ENCODE measurements around the gene POLN.

The POLN gene

DNA sequence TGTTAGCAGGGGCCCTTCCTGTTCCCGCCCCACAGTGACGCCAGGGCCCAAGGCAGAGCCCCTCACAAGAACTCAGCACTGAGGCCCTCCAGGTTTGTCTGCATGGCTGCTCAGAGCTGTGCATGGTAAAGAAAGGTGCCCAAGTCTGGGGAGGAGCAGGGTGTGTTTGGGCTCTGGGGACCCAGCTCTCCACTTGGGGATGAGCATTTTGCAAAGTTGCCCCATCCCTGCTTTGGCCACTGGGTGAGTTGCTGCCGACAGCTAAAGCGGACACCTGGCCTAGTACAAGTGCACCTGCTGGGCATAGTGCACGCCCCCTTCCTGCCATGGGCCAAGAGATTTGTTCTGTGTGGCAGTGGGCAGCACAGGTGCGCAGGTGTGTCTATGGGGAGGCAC is 22.0 kb upstream of the POLN start:
- DNase-seq (ENCODE audit: low read depth in 3 of 3) = no peak

DNA sequence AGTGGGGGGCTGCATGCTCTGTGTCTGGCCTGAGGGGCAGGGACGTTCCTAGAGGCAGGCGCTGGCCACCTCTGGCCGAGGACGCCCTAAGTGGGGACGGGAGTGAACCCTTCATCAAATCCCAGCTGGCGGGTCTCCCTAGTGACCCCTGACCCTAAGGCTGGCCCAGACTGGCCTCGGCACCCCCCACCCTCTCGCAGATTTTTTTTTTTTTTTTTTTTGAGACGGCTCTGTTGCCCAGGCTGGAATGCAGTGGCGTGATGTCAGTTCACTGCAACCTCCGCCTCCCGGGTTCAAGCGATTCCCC is 21.0 kb upstream of the POLN start:
- DNase-seq (ENCODE audit: low read depth in 3 of 3) = no peak

DNA sequence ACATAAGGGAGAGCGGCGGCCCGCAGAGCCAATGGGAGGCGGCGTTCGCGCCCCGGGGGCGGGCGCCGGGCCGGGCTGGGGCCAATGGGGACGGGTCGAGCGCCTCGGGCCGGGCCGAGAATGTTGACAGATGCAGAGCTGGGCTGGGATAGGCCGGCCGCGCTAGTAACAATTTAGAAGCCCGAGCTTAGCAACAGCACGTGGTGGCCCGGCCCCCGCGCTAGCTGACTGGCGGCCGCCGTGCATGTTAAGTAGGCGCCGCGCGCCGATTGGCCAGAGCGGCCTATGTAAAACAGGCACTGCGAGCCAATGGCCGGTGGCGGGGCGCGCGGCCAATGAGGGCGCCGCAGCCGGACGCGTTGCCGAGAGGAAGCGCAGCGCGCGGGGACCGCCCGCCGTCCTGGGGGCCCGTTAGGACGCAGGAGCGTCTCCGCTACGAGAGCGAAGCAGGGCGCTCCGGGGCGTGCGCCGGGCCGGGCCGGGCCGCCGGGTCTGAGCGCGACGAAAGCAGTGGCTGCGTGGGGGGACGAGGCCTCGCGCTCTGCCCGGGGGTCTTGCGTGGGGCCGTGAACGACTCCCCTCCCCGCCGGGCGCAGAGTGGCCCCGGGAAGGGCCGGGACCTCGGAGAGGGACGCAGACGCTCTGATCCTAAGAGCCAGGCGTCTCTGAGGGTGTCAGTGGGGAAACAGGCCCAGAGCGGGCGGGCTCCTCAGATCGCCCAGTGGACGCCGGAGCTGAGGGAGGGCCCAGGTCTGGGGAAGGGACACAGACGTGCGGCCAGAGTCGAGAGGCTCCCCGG is 20.4 kb upstream of the POLN start:
- DNase-seq (ENCODE audit: low read depth in 3 of 3) = peak; percentile 92 to 97 (median 95)

DNA sequence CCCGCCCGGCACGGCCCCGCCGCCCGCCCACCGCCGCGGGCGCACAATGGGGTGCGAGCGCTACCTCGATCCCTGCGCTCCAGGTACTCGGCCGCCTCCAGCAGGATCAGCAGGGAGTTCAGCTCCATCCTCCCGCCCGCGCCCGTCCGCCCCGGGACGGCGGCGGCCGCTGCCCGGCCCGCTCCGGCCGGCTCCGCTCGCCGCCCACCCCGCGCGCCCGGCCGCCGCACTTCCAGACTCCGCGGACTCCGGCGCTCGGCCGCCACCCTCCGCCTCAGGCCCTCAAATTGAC is 19.9 kb upstream of the POLN start, which contains the start of gene MXD4:
TSS of gene MXD4 (minus strand) at position 257 of the 292 bp plus-strand sequence. CDS start at position 128, 129 bp downstream.
- no peak for DNase-seq (ENCODE audit: low read depth in 3 of 3)

DNA sequence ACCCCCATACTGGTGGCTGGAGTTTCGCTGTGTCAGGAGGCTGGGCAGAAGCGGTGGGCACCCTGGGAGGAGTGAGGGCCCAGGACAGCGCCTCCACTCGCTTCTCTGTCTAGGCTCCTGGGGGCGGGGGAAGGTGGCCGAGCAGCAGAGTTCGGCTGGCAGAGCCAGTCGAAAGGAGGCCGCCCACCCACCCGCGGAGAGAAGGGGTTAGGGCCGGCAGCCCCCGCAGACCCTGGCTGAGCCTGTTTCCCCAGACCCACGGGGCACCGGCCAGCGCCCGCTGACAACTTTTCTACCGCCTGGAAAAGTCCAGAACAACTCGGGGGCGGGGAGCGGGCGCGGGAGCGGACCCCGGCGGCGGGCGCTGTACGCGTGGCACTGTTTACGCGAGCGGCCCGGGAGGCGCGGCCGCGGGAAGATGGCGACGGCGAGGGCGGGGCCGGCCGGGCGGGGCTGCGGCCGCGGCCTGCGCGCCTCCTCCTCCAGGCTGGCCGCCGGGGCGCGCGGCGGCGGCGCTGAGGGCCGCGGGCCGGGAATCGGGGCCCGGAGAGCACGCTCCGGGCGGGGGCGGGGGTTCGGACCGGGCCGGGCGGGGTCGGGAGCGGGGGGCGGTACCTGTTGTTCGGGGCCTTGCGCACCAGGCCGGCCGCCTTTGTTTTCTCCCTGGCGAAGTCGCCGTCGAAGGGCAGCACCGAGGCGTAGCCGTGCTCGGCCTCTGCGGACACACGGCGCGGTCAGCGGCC is 19.4 kb upstream of the POLN start:
- peak in 1 of 3 experiments; percentile 47 for DNase-seq (ENCODE audit: low read depth in 3 of 3)

DNA sequence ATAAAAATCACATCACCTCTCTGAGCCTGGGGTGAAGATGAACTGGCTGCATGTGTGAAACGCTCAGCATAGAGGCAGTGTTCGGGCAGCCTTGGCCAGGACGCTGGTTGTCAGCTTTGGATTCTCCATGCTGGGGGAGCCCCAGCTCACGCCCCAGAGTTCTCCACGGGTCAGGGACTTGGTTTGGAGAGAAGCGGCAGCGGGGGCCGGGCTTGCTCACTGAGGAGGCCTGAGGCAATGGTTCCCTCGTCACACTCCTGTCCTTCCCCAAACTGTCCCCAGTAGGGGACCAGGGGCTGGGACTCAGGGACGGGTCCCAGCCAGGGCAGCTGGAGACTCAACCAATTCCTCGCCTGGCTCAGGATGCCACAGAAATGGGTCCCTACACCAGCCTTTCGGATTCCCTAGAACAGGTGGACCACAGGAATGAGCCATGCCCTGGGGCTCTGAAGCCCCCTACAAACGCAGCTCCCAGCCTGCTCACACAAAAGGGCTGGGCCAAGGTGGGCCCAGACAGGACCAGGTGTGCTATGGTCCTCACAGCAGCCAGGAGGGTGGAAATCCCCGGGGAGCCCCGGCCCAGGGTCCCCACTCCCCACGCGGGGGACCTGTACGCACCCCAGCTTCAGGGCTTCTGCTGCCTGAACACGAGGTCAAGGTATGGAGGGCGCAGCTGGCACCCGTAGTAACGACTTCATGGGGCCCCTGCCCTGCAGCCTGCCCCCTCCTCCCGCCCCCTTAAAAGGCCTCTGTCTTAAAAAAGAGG is 18.6 kb upstream of the POLN start:
- DNase-seq (ENCODE audit: low read depth in 3 of 3) = no peak

DNA sequence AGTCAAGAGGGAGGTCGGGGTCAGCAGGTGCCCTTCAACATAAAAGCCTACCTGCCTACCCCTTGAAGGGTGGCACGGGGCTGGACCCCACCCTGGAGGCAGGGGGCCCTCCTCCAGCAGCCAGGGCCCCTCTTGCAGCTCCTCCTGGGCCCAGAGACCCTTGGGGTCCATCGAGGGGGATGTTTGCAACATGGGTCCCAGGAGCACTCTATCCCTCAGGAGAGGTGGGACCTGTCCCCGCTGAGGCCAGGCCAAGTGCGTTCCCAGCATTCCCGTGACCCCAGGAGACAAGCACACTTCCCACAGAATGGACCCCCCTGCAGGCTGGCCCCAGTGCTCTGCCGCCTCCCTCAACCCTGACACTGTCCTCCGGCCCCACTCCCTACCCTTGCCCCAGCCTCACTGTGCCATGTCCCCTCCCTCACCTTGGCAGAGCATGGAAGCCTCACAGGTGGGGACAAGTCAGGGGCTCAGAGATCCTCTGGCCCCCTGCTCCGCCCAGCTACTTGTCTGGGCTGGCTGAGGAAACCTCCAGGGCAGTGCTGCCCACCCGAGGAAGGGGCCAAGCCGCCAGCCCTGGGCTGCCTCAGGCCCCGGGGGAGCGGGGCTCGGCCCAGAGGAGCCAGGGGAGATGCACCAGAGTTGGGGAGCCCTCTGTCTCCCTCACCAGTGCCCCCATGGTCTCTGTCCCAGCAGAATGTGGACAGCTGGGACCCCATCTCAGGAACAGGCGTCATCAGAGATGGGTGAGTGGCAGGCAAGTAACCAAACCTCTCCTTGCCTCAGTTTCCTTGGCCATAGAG is 17.8 kb upstream of the POLN start:
- DNase-seq (ENCODE audit: low read depth in 3 of 3) = no peak

DNA sequence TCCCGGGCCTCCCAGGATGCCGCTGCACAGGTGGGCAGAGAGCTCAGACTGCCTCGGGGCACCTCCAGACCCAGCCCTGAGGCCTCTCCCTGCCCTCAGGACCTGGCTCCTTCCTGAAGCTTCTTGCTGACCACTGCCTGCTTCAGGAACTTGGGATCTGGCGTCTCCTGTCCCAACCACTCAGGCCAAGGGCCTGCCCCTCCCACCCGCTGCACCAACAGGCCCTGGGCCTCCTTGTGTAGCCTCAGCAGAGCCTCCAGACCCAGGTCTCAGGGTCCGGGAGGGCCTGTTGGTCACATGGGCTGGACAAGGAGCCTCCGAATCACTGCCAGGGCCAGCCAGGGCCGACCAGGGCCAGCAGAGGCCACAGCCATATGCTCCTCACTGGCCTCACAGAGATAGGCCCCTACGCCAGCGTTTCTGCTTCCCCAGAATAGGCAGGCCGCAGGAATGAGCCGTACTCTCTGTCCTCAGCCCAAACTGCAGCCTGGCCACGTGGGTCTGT is 17.2 kb upstream of the POLN start:
- DNase-seq (ENCODE audit: low read depth in 3 of 3) = no peak

DNA sequence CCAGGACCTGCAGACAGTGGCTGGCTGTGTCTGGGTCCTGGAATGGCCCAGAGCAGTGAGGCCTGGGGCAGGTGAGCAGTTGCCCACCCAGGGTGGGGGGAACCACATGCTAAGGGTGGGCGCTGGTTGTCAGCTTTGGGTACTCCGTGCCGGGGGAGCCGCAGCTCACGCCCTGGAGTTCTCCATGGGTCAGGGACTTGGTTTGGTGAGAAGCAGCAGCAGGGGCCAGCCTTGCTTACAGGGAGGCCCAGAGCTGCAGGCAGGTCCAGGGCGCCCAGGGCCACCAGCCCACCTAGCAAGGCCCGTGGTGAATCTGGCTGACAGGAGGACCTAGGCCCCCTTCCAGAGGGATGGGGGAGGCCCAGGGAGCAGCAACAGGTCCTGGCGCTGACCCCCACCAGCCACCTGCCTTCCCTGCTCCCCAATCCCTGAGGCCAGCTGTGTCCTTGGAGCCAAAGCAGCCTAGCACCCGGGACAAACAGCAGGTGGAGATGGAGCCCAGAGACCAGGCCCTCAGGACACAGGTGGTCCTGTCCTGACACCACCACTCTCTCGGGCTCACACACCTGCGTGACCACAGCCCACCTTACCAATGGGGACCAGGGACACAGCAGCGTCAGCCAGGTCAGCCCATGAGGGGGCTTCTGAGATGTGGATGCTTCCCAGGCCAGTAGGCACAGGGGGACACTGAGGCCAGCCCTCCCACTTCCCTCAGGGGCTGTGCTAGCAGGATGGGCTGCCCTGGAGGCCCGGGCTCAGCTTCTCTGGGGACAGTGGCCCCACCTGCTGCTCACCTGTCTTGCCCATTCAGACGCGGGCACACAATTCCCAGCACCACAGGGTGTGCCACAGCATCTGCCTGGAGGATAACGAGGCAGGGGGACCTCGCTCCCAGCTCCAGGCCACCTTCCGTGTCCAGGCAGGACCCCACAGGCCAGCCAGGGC is 16.4 kb upstream of the POLN start:
- no peak for DNase-seq (ENCODE audit: low read depth in 3 of 3)

DNA sequence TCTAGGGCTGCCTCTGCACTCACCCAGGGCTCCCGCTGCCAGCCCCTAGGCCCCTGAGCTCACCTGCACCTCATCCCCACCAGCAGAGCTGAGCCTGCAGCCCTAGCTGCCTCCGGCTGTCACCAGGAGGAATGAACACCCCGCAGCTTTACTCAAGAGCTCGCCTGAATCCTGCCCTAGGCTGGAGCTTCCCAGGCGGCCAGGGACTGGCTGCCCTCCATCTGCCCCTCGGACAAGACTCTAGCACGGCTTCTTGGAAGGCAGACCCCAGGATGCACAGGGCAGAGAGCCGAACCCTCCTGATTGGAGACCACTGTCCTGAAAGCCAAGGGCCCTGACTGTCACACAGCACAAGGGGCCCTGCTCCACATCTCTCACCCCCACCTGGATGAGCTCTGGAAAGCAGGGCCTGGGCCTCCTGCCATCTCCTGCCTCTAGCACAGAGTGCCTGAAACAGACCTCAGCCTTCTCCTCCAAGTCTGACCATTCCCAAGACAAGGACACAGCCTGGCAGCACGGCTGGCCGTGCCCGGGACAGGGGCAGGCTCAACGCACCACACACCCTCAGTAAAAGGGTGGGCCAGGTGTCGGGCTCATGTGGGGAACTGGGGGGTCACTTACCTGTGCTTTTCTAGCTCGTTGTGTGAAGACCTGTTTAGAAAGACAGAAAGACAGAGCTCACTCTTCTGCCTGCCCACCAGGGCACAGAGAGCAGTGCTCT is 15.6 kb upstream of the POLN start:
- no peak for DNase-seq (ENCODE audit: low read depth in 3 of 3)

DNA sequence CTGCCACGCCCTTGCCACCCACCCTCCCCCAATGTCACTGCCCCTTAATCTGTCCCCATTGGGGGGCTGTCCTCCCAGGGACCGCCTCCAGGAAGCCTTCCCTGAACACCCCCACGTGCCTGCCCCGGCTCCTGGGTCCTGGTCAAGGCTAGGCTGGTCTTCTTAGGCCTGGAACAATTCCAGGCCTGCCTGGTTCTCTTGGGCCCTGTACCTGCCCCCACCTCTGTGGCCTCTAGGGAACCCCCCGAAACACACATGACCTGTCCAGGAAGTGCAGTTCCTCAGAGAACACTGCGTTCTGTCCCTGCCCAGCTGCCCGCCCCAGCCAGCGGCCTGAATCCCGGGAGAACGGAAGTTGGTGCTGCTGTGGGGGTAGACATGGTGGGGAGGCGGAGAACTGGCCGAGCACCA is 14.9 kb upstream of the POLN start:
- no peak for DNase-seq (ENCODE audit: low read depth in 3 of 3)

DNA sequence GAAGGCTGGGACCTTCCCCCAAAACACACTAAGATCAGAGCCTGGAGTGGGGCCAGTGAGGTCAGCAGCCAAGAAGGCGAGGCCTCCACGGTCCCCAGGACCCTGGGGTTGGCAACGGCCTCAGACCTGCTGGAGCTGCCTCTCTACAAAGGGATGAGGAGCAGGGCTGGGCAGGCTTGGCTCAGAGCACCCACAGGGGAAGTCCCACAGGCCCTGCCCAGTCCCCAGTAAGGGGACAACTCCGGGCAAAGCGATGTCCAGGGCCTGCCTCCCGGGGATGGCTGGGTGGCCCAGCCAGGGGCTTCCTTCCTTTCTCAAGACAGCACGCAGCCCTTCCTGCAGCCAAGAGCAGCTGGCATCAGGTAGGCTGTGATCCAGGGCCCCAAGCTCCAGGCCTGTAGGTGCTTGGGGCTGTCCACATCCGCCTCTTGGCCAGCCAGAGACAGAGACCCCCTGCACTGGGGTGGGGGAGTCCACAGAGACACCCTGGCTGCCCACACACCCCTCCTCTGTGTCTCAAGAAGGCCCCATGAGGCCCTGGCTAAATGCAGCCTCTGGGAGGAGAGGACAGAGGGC is 14.3 kb upstream of the POLN start:
- no peak for DNase-seq (ENCODE audit: low read depth in 3 of 3)

DNA sequence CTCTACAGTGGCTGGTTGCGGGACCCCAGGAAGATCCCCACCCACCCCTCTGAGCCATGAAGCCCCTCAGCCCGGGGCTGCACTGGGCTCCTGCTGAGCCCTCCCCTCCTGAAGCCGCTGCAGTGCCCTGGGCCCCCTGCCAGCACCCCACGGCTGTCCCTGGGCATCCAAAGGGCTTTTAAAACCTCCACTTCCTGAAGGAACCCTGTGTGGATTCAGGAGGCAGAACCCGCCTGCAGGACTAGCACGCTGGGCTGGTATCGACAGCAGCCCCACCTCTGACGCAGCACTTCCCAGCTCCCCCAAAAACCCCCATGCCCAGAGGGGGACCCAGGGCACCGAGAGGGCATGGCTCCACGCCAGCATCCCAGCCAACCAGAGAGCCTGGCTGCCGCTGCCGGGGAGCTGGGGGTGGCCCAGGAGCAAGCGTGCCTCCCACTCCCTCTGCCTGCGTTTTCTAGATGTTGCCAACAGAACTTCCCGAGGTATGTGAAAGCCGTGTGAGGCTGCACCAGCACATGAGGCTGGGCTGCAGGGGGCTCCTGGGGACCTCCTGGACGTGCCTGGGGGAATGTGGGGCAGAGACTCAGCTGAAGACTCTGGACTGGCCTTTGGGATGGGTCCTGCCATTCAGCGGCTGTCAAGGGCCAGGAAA is 13.7 kb upstream of the POLN start:
- DNase-seq (ENCODE audit: low read depth in 3 of 3) = no peak

DNA sequence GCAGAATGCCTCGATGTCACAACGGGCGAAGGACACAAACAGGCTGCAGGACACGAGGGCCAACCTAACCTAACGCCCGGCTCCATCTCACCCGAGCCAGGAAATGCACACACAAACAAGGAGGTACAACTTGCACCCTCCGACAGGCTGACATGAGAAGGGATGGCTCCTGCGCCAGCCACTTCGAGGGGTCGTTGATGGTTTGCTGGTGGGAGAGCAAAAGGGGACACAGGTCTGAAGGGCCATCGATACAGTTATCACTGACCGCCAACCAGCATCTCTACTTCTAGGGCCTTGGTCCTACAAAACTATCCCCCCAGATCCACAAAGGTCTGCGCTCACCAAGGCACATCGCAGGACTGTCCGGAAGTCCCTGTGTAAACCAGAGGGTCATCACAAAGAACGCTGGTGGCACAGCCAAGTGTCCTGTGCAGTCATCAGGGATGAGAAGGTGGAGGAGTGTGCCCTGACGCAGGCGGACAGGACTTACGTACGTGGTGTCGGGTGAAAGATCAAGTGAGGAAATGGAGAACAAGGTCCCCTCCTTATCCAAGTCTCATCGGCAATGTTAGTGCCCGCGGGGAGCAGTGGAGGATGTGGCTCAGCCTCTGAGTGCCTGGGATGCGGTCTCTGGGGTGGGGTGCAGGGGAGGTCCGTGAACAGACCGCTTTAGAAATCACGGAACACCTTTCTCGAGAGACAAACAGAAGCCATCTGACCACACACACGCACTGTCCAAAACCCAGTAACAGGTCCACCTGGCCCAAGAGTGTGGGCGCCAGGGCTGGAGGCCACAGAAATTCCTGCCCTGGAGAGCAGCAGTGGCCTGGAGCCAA is 13.0 kb upstream of the POLN start:
- no peak for DNase-seq (ENCODE audit: low read depth in 3 of 3)

DNA sequence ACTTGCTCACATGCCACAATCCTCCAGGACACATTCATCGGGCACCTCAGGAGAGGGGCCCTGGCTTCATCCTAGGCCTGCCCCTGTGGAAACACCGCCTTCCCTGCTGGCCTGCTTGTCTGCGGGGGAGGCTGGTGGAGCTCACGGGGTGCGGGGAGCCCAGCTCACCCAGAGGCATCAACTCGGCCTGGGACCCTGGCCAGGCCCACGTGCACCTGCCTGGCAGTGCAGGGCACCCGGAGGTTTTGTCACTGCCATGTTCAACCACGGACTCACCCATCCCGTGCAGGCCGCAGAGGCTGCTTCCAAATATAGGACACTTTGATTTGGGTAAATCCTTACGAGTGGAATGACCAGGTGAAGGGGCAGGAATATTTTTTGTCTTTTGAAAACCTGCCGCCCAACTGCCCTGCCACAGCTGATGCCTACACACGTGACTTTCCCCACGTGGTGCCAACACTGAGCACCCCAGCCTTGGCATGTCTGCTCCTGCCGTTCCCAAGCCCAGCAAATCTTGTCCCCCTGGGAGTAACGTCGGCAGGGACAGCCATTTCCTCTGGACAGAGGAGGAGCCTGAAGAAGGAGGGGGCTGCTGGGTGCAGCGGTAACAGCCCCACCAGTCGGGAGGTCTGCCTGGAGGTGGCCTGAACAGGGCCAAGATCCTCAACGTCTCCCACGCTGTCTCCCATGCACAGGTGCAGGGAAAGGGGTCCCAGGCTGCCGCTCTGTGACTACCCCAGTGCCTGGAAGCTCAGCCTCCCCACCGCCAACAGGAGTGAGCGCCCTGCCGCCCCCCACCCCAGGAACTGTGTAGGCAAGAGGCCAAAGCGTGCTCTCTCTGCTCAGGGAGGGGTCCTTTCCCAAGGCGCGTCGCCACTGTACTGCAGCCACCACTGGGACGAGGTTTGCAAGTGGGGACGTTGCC is 11.5 kb upstream of the POLN start:
- DNase-seq (ENCODE audit: low read depth in 3 of 3) = no peak

DNA sequence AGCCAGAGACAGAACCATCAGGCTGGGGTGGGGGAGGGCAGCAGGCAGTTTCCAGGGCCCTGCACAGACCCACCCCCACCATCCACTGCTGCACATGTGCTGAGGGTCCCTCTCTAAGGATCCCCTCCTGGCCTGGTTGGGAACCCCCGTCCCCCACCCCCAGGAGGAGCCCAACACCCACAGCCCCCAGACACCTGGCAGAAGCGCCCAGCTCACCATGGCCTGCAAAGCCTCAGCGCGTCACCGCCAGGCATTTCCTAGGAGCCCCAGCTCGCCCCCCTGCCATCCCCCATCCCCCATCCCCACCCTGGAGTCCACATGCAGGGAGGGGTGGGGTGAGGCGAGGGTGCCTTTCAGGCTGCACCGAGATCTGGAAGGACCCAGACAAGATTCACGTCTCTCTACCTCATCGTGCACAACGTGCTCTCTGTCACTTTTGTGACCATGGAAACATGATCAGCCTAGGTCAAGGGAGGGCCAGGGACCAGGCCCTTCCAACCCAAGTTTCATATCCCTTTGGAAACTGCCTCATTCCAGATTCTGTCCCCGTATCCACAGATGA is 10.7 kb upstream of the POLN start:
- no peak for DNase-seq (ENCODE audit: low read depth in 3 of 3)
